ENCODE data around the gene PPARGC1A.

Gene PPARGC1A

GRCh38 chr4:23924556-23924955 is 34.7 kb upstream of the PPARGC1A start:
- Histone ChIP-seq H3F3A (ENCODE audit: control insufficient read depth, insufficient read depth) (no peaks in the 10 kb centered on the region), H3K4me1 (ENCODE audit: control insufficient read depth, low read length) (no peaks in the 10 kb centered on the region), H3K27me3 (ENCODE audit: control insufficient read depth, low read length) (no peaks in the 10 kb centered on the region), H3K4me2 (ENCODE audit: low read length) (no peak overlapping the region), H3K27ac (ENCODE audit: low read depth, low read length) (no peak overlapping the region), H4K20me1 (ENCODE audit: control insufficient read depth, insufficient read depth, low read depth, low read length) (no peaks in the 10 kb centered on the region), H3K4me3 (ENCODE audit: low read length) (no peak overlapping the region), H3K36me3 (ENCODE audit: control insufficient read depth, low read length) (no peaks in the 10 kb centered on the region), H3K79me2 (ENCODE audit: control insufficient read depth, low read length) (no peaks in the 10 kb centered on the region), H3K9me3 (ENCODE audit: control insufficient read depth, insufficient read depth, low read length) (no peaks in the 10 kb centered on the region), H3K9me2 (replicated peaks; ENCODE audit: control insufficient read depth, low read length) (no peaks in the 10 kb centered on the region)
- TF ChIP-seq EZH2phosphoT487 (IDR thresholded peaks at IDR 0.05; ENCODE audit: borderline replicate concordance, low read length) (no peak), CTCF (IDR thresholded peaks at IDR 0.05; ENCODE audit: low read depth, low read length, poor library complexity, severe bottlenecking) (no peak)

GRCh38 chr4:23923840-23924239 is 34.0 kb upstream of the PPARGC1A start:
- Histone ChIP-seq H3K79me2 (ENCODE audit: control insufficient read depth, low read length) (no peaks in the 10 kb centered on the region), H3K9me2 (replicated peaks; ENCODE audit: control insufficient read depth, low read length) (no peaks in the 10 kb centered on the region), H3K4me1 (ENCODE audit: control insufficient read depth, low read length) (no peaks in the 10 kb centered on the region), H3K4me3 (ENCODE audit: low read length) (no peak overlapping the region), H3F3A (ENCODE audit: control insufficient read depth, insufficient read depth) (no peaks in the 10 kb centered on the region), H3K9me3 (ENCODE audit: control insufficient read depth, insufficient read depth, low read length) (no peaks in the 10 kb centered on the region), H3K36me3 (ENCODE audit: control insufficient read depth, low read length) (no peaks in the 10 kb centered on the region), H4K20me1 (ENCODE audit: control insufficient read depth, insufficient read depth, low read depth, low read length) (no peaks in the 10 kb centered on the region), H3K27me3 (ENCODE audit: control insufficient read depth, low read length) (no peaks in the 10 kb centered on the region), H3K27ac (ENCODE audit: low read depth, low read length) (no peak overlapping the region), H3K4me2 (ENCODE audit: low read length) (no peak overlapping the region)
- TF ChIP-seq CTCF (IDR thresholded peaks at IDR 0.05; ENCODE audit: low read depth, low read length, poor library complexity, severe bottlenecking) = no peak
- TF ChIP-seq EZH2phosphoT487 (IDR thresholded peaks at IDR 0.05; ENCODE audit: borderline replicate concordance, low read length) = no peak

- no peak overlapping the region for H3K4me3 ChIP-seq (ENCODE audit: low read length)
- no peaks in the 10 kb centered on the region for H3F3A ChIP-seq (ENCODE audit: control insufficient read depth, insufficient read depth)
- H3K27me3 ChIP-seq (ENCODE audit: control insufficient read depth, low read length) = no peaks in the 10 kb centered on the region
- no peaks in the 10 kb centered on the region for H3K9me2 ChIP-seq (replicated peaks; ENCODE audit: control insufficient read depth, low read length)
- H3K4me2 ChIP-seq (ENCODE audit: low read length) = no peak overlapping the region
- H4K20me1 ChIP-seq (ENCODE audit: control insufficient read depth, insufficient read depth, low read depth, low read length) = no peaks in the 10 kb centered on the region
- H3K4me1 ChIP-seq (ENCODE audit: control insufficient read depth, low read length) = no peaks in the 10 kb centered on the region
- no peaks in the 10 kb centered on the region for H3K79me2 ChIP-seq (ENCODE audit: control insufficient read depth, low read length)
- no peaks in the 10 kb centered on the region for H3K9me3 ChIP-seq (ENCODE audit: control insufficient read depth, insufficient read depth, low read length)
- TF ChIP-seq CTCF (IDR thresholded peaks at IDR 0.05; ENCODE audit: low read depth, low read length, poor library complexity, severe bottlenecking) (no peak), EZH2phosphoT487 (IDR thresholded peaks at IDR 0.05; ENCODE audit: borderline replicate concordance, low read length) (no peak)
- H3K27ac ChIP-seq (ENCODE audit: low read depth, low read length) = no peak overlapping the region
- no peaks in the 10 kb centered on the region for H3K36me3 ChIP-seq (ENCODE audit: control insufficient read depth, low read length)
Measured at GRCh38 chr4:23923141-23923540, 33.3 kb upstream of the PPARGC1A start.

Measured in DOHH2 (cell line).